ENCODE results near the gene CIRBP. TPM values are rescaled to one million over a fixed set of nuclear protein-coding genes. Genes with fewer than 3 reads are reported as not detected.

Gene CIRBP
- total and polyA plus RNA-seq, 2 experiments from 2014 or later, result 202 to 361 TPM

- WGBS (ENCODE audit: low lambda C conversion rate, missing lambda C conversion rate), result 86% methylated on average over 14 of the region's 61 CpGs
- H3K4me1 ChIP-seq (ENCODE audit: insufficient read depth), result peaks cover 17% of the 10 kb centered on the region
- no peak overlapping the region for H3K4me2 ChIP-seq
- no peaks in the 10 kb centered on the region for H3K9me3 ChIP-seq (ENCODE audit: low read depth)
- H4K20me1 ChIP-seq (ENCODE audit: insufficient read depth, poor library complexity, severe bottlenecking), result no peaks in the 10 kb centered on the region
- no peak overlapping the region for H3K27ac ChIP-seq
- H3K36me3 ChIP-seq (replicated peaks; ENCODE audit: insufficient read depth, low read depth), result no peaks in the 10 kb centered on the region
- H3K9me2 ChIP-seq (replicated peaks; ENCODE audit: insufficient read depth), result no peaks in the 10 kb centered on the region
- no peaks in the 10 kb centered on the region for H3K79me2 ChIP-seq
- H3K27me3 ChIP-seq, result no peaks in the 10 kb centered on the region
- H2AFZ ChIP-seq, result no peak overlapping the region
- no peak for TF ChIP-seq CTCF (IDR thresholded peaks at IDR 0.05; ENCODE audit: poor library complexity)
- TF ChIP-seq EZH2phosphoT487 (IDR thresholded peaks at IDR 0.05; ENCODE audit: low read depth, severe bottlenecking, unreplicated experiment), result no peak
- TF ChIP-seq EZH2 (IDR thresholded peaks at IDR 0.05; ENCODE audit: borderline replicate concordance), result no peak
- H3K4me3 ChIP-seq, result no peak overlapping the region
- DNase-seq (ENCODE audit: low spot score), result no peak
These were observed 39.0 kb upstream of the CIRBP start for GRCh38 chr19:1229924-1230782.

GRCh38 chr19:1230783-1231489, 38.2 kb upstream of the CIRBP start:
- H3K27me3 ChIP-seq, result no peaks in the 10 kb centered on the region
- no peaks in the 10 kb centered on the region for H3K36me3 ChIP-seq (replicated peaks; ENCODE audit: insufficient read depth, low read depth)
- no peaks in the 10 kb centered on the region for H3K9me3 ChIP-seq (ENCODE audit: low read depth)
- 68% methylated on average over 3 of the region's 38 CpGs for WGBS (ENCODE audit: low lambda C conversion rate, missing lambda C conversion rate)
- H3K9me2 ChIP-seq (replicated peaks; ENCODE audit: insufficient read depth), result no peaks in the 10 kb centered on the region
- no peak overlapping the region for H2AFZ ChIP-seq
- no peaks in the 10 kb centered on the region for H4K20me1 ChIP-seq (ENCODE audit: insufficient read depth, poor library complexity, severe bottlenecking)
- no peaks in the 10 kb centered on the region for H3K79me2 ChIP-seq
- no peak for DNase-seq (ENCODE audit: low spot score)
- H3K4me2 ChIP-seq, result no peak overlapping the region
- H3K27ac ChIP-seq, result no peak overlapping the region
- peaks cover 17% of the 10 kb centered on the region for H3K4me1 ChIP-seq (ENCODE audit: insufficient read depth)
- H3K4me3 ChIP-seq, result no peak overlapping the region
- TF ChIP-seq EZH2phosphoT487 (IDR thresholded peaks at IDR 0.05; ENCODE audit: low read depth, severe bottlenecking, unreplicated experiment), result no peak
- no peak for TF ChIP-seq EZH2 (IDR thresholded peaks at IDR 0.05; ENCODE audit: borderline replicate concordance)
- no peak for TF ChIP-seq CTCF (IDR thresholded peaks at IDR 0.05; ENCODE audit: poor library complexity)

- Histone ChIP-seq H4K20me1 (ENCODE audit: insufficient read depth, poor library complexity, severe bottlenecking) (no peaks in the 10 kb centered on the region), H3K9me2 (replicated peaks; ENCODE audit: insufficient read depth) (no peaks in the 10 kb centered on the region), H3K27me3 (no peaks in the 10 kb centered on the region), H3K4me2 (peak overlapping the region; percentile 25), H3K4me1 (ENCODE audit: insufficient read depth) (peaks cover 22% of the 10 kb centered on the region), H3K79me2 (peaks cover 4% of the 10 kb centered on the region), H2AFZ (no peak overlapping the region), H3K36me3 (replicated peaks; ENCODE audit: insufficient read depth, low read depth) (no peaks in the 10 kb centered on the region), H3K27ac (peak overlapping the region; percentile 50), H3K9me3 (ENCODE audit: low read depth) (no peaks in the 10 kb centered on the region), H3K4me3 (no peak overlapping the region)
- TF ChIP-seq CTCF (IDR thresholded peaks at IDR 0.05; ENCODE audit: poor library complexity), result no peak
- TF ChIP-seq EZH2 (IDR thresholded peaks at IDR 0.05; ENCODE audit: borderline replicate concordance), result no peak
- no peak for TF ChIP-seq EZH2phosphoT487 (IDR thresholded peaks at IDR 0.05; ENCODE audit: low read depth, severe bottlenecking, unreplicated experiment)
- 84% methylated on average over 12 of the region's 15 CpGs for WGBS (ENCODE audit: low lambda C conversion rate, missing lambda C conversion rate)
- DNase-seq (ENCODE audit: low spot score), result no peak
These were observed 37.1 kb upstream of the CIRBP start for GRCh38 chr19:1231729-1232637.
